Measurements from ENCODE around the gene STK31. TPM values are rescaled to one million over a fixed set of nuclear protein-coding genes. Genes with fewer than 3 reads are reported as not detected.

The STK31 gene
- total and polyA plus RNA-seq, 2 donors (not counting 1 experiment from before 2014, with no cell fraction given), result 0.13 to 1.8 TPM

- Histone ChIP-seq H3K27ac (ENCODE audit: low read length in 2 of 2) (no peak overlapping the region), H3K4me2 (replicated peaks; ENCODE audit: low read depth, low read length, poor library complexity, severe bottlenecking) (no peak overlapping the region), H3K9ac (ENCODE audit: low read length) (no peak overlapping the region), H3K4me3 (ENCODE audit: control extremely low read depth in 1 of 5, extremely low read depth in 1 of 5, insufficient read depth in 1 of 5, low read depth in 2 of 5, low read length in 4 of 5) (no peak overlapping the region), H3K9me3 (ENCODE audit: control extremely low read depth in 1 of 3, control insufficient read depth in 2 of 3, insufficient read depth in 1 of 3, low read length in 2 of 3) (peaks cover 0 to 10% (median 0%) of the 10 kb centered on the region in 3 donors), H2AFZ (ENCODE audit: insufficient read depth, low read depth, low read length, poor library complexity, severe bottlenecking) (no peak overlapping the region), H3K4me1 (ENCODE audit: control insufficient read depth in 2 of 2, insufficient read depth in 2 of 2, low read length in 2 of 2) (no peaks in the 10 kb centered on the region), H4K20me1 (ENCODE audit: control insufficient read depth, insufficient read depth, low read length, poor library complexity, severe bottlenecking) (no peaks in the 10 kb centered on the region), H3K27me3 (replicated peaks in 1 of 4; ENCODE audit: control extremely low read depth in 1 of 4, control insufficient read depth in 3 of 4, insufficient read depth in 4 of 4, low read length in 3 of 4) (peaks cover 0 to 2% (median 0%) of the 10 kb centered on the region in 4 experiments), H3K79me2 (ENCODE audit: control insufficient read depth, insufficient read depth, low read length) (no peaks in the 10 kb centered on the region), H3K36me3 (replicated peaks in 1 of 2; ENCODE audit: control extremely low read depth in 1 of 2, control insufficient read depth in 1 of 2, extremely low read depth in 1 of 2, insufficient read depth in 2 of 2, low read length in 1 of 2) (no peaks in the 10 kb centered on the region)
- intact Hi-C loops (cut with micrococcal nuclease), result no loop called here
- Mint-ChIP-seq H3K4me1 (no peaks in the 10 kb centered on the region), H3K4me3 (no peak overlapping the region), H3K27ac (no peak overlapping the region), H3K9me3 (ENCODE audit: insufficient read depth) (no peaks in the 10 kb centered on the region), H3K27me3 (no peaks in the 10 kb centered on the region)
- ATAC-seq (ENCODE audit: low read depth) (no peak), DNase-seq (no peak)
- WGBS (ENCODE audit: insufficient coverage), result 100% methylated on average over 3 of the region's 5 CpGs
- ChIA-PET POLR2A (no interaction called here), CTCF (no interaction called here)
- no peak for TF ChIP-seq CTCF (IDR thresholded peaks at IDR 0.05)
- TF ChIP-seq EZH2 (IDR thresholded peaks at IDR 0.05; ENCODE audit: borderline replicate concordance, insufficient read depth, low read depth, low read length, poor library complexity, severe bottlenecking), result no peak
Observed at GRCh38 chr7:23783115-23783514, 73.1 kb downstream of the STK31 start.

GRCh38 chr7:23787272-23787671 is 77.3 kb downstream of the STK31 start:
- ATAC-seq (ENCODE audit: low read depth) (no peak), DNase-seq (no peak)
- Histone ChIP-seq H2AFZ (ENCODE audit: insufficient read depth, low read depth, low read length, poor library complexity, severe bottlenecking) (no peak overlapping the region), H3K27me3 (replicated peaks in 1 of 4; ENCODE audit: control extremely low read depth in 1 of 4, control insufficient read depth in 3 of 4, insufficient read depth in 4 of 4, low read length in 3 of 4) (no peaks in the 10 kb centered on the region), H3K4me2 (replicated peaks; ENCODE audit: low read depth, low read length, poor library complexity, severe bottlenecking) (no peak overlapping the region), H3K4me3 (ENCODE audit: control extremely low read depth in 1 of 5, extremely low read depth in 1 of 5, insufficient read depth in 1 of 5, low read depth in 2 of 5, low read length in 4 of 5) (no peak overlapping the region), H3K9ac (ENCODE audit: low read length) (no peak overlapping the region), H3K4me1 (ENCODE audit: control insufficient read depth in 2 of 2, insufficient read depth in 2 of 2, low read length in 2 of 2) (no peaks in the 10 kb centered on the region), H3K9me3 (ENCODE audit: control extremely low read depth in 1 of 3, control insufficient read depth in 2 of 3, insufficient read depth in 1 of 3, low read length in 2 of 3) (no peaks in the 10 kb centered on the region), H3K27ac (ENCODE audit: low read length in 2 of 2) (no peak overlapping the region), H3K36me3 (replicated peaks in 1 of 2; ENCODE audit: control extremely low read depth in 1 of 2, control insufficient read depth in 1 of 2, extremely low read depth in 1 of 2, insufficient read depth in 2 of 2, low read length in 1 of 2) (no peaks in the 10 kb centered on the region), H4K20me1 (ENCODE audit: control insufficient read depth, insufficient read depth, low read length, poor library complexity, severe bottlenecking) (no peaks in the 10 kb centered on the region), H3K79me2 (ENCODE audit: control insufficient read depth, insufficient read depth, low read length) (no peaks in the 10 kb centered on the region)
- TF ChIP-seq EZH2 (IDR thresholded peaks at IDR 0.05; ENCODE audit: borderline replicate concordance, insufficient read depth, low read depth, low read length, poor library complexity, severe bottlenecking) (no peak), CTCF (IDR thresholded peaks at IDR 0.05) (no peak)
- Mint-ChIP-seq H3K4me3 (no peak overlapping the region), H3K27me3 (no peaks in the 10 kb centered on the region), H3K27ac (no peak overlapping the region), H3K9me3 (ENCODE audit: insufficient read depth) (no peaks in the 10 kb centered on the region), H3K4me1 (no peaks in the 10 kb centered on the region)
- CTCF ChIA-PET, result no interaction called here
- WGBS (ENCODE audit: insufficient coverage), result 100% methylated on average over 1 of the region's 3 CpGs
- intact Hi-C loops (cut with micrococcal nuclease), result no loop called here
- POLR2A ChIA-PET, result no interaction called here
